MV-4-11 (cell line): ENCODE measurements around the gene LPP.

Source experiments
- DNase-seq: peaks from one replicate; lab custom pipeline; 2025; lab: John Stamatoyannopoulos, UW

Gene LPP

GRCh38 chr3:188513662-188514328 lies 359.8 kb downstream of the LPP start:
- DNase-seq, result no peak

GRCh38 chr3:188516515-188516914 lies 362.6 kb downstream of the LPP start:
- no peak for DNase-seq

DNA sequence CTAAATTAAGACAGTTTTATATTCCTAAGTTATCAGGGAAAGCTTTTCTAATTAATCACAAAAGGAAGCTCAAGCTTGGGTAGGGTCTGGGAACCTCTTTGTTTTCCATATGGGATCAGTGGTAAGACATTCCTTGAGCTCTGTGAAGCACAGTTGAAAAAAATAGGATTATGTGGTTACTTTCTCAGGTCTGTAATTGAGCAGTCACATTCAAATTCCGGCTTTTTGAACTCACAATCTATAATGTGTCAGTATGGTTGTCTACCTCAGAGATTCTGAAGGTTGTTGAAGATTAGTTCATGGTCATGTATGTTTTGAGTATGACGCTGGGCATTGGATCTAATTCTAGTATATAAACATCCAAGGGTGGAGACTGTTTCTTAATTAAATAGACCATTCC lies 364.5 kb downstream of the LPP start:
- no peak for DNase-seq

- DNase-seq, result no peak
Observed at GRCh38 chr3:188518835-188519452, 365.0 kb downstream of the LPP start.

- no peak for DNase-seq
Observed at GRCh38 chr3:188520466-188520865, 366.5 kb downstream of the LPP start.

DNA sequence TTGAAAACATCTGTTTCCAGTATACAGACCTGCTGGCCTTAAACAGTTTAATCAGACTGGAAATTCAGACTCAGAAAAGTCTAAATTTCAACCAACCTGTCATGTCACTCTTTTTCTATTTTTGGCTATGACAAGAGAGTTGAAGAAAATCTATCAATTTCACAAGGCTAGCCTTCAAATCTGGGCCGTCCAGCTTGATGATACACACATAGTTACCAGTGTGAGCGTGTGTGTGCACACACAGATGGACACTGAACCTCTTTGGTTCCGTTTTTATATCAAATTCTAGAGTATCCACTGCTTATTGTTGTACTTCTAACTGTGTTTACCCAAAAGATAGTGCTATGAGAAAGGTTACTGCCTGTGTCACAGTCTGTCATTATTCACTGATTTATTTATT lies 368.2 kb downstream of the LPP start:
- no peak for DNase-seq

DNA sequence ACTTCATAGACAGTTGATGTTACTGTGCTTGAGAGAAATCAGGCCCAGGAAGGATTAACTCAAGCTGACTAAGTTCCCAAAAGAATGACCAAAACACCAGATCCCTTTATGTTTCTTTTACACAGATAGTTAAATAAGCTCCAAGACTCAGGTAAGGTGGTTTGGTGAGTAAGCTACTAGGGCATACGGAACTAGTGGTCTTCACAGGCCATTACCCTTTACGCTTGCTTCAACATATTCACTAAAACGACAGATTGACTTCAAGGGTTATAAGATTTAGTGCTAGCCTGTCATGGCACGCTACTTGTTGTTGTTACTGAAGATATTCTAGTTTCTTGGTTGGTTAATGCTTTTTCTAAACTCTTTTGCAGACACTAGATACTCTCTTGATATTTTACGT lies 369.3 kb downstream of the LPP start:
- DNase-seq, result no peak

DNA sequence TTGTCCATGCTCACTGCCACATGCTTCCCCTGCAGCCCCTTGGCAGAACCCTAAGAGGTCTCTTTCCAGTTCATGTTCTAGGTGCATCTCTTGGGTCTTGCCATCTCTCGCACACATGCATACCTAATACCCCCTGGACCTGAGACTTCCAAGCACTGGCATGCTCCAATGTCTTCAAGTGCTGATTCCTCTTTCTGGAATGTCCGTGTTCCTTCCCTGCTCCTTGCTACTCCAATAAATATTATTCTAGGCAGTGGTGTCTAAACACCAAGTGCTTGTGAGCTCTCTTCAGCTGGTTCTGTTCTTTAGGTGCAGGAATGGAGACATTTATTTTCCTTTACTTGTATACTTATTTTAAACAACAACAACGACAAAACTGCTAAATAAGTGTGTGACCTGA lies 370.1 kb downstream of the LPP start:
- DNase-seq, result no peak

GRCh38 chr3:188526057-188526456 lies 372.1 kb downstream of the LPP start:
- DNase-seq, result peak; percentile 56

- DNase-seq, result no peak
Observed at GRCh38 chr3:188527389-188527788, 373.4 kb downstream of the LPP start.

- DNase-seq, result no peak
Observed at GRCh38 chr3:188528396-188528795, 374.4 kb downstream of the LPP start.

DNA sequence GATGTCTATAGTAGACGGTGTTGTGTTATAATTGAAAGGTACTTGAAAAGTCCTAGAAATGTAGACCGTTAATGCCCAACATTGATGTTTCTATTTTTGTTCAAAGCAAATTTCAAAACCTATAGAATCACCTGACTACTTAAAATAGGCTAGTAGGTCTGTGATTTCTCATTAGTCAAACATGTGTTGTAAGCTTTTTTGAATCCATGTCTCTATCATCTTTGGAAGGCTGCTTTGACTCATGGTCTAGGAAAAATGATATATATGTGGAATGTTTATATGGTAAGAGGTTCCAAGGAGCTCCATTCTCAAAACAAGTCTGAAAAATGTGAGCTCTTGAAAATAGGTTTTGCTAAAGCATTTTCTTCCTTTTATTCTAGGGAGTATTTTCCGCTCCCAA lies 375.3 kb downstream of the LPP start:
- no peak for DNase-seq

DNA sequence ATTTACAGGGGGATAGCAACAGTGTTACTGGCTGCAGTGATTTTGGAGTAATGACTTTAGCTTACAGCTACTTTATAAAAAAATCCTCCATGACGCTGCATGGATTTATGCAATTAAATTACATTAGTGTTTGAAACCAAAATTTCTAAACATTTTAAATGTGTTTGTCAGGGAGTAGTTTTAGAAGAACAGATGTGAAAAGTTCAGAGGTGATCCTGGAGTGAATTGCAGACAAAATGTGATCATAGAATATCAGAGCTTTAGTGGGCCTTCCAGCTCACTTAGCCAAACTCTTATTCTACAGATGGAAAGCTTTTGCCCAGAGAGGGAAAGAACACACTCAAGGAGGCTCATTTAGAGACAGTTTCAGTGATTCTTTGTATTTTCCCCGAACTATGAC lies 376.3 kb downstream of the LPP start:
- no peak for DNase-seq

GRCh38 chr3:188531210-188531609 lies 377.3 kb downstream of the LPP start:
- no peak for DNase-seq

DNA sequence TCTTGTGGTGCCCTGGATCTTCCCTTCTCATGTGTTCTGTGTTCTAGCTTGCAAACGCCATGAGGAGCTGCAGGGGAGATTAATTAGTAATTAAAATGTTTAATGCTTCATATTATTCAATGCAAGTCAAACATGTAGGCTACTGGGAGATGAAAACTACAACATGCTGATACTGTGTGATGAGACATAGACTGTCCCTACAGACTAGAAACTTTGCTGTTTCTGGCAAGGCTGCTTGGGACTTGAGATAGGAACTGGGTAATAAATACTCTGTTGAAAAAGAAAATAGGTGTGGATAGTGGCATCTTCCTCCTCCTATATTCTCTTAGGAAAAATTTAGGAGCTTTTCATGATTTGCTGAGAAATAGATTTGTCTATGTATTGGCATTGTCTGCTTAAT lies 379.2 kb downstream of the LPP start:
- DNase-seq, result no peak

DNA sequence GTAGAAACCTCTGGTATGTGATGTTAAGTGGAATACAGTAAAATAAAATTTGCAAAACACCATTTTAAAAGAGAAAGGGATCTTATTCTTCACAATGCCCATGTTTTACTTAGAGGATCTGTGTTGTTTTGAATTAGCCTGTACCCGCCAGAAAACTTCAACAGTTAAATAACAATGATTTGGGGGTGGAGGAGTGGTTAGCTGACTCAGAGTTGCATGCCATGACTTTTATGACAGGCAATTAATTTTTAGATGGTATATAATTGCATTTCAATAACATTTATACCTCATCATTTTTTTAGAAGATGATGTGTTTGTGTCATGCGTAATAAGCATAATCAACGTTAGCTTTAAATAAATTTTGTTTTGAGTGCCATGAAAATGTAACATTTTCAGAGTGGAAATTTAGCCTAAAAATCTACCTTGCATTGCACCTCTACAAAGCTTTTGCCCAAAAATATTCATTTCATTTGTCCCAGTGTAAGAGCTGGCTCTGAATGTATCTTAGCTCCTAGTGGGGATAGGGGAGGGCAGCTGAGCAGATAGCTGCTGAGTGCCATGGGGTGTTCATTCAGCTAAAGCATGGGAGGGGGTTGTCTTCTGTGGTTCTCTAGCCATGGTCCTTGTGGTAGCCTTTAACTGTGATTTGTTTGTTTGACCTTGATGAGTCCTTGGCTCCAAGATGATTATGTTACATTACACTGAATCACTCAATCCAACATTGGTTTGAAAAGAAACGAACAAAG lies 379.8 kb downstream of the LPP start:
- no peak for DNase-seq

DNA sequence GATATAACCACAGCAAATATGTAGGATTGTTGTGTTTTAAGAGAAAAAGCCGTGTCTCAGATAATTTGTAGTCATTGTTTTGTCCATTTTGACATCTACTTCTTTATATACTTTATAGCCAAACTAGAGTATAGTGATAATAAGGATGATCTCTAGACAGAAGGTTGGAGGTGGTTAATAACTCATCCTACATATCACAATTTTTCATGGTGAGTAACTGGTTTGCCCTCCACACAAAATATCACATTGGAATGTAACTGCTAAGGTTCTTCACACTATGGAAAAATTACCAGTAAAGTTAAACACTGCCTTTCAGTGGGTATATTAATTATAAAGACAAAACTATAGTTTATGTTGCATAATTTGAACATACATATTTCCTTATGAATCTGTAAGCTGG lies 380.7 kb downstream of the LPP start:
- DNase-seq, result no peak

GRCh38 chr3:188537606-188538005 lies 383.6 kb downstream of the LPP start:
- no peak for DNase-seq

DNA sequence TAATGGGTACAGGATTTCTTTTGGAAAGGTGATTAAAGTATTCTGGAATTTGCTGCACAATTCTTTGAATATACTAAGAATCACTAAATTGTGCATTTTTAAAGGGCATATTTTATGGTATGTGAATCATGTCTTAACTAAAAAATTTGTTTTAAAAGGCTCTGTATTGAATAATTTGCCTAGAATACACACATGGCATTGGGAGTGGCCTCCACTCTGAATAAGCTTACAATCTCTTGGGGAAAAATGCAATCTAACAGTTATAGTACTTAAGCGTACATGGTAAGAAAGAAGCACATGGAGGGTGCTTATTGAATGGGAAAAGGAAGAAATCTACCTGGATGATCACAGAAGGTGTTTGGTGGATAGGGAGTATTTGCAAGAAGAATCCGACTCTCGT lies 385.1 kb downstream of the LPP start:
- no peak for DNase-seq

- DNase-seq, result no peak
Observed at GRCh38 chr3:188539631-188540194, 385.8 kb downstream of the LPP start.

- no peak for DNase-seq
Observed at GRCh38 chr3:188542196-188542595, 388.2 kb downstream of the LPP start.

- DNase-seq, result no peak
Observed at GRCh38 chr3:188544012-188544411, 390.1 kb downstream of the LPP start.
